HG03103 (cell line): Measurements from ENCODE around the gene CLDN11.

Experiments
- ATAC-seq: cut with Tn5 transposase; IDR thresholded peaks from one replicate; pipeline ENCODE4 v1.9.1; 2021; ENCODE audit warnings: low read depth; ENCODE audit not compliant: unreplicated experiment

Gene CLDN11

DNA sequence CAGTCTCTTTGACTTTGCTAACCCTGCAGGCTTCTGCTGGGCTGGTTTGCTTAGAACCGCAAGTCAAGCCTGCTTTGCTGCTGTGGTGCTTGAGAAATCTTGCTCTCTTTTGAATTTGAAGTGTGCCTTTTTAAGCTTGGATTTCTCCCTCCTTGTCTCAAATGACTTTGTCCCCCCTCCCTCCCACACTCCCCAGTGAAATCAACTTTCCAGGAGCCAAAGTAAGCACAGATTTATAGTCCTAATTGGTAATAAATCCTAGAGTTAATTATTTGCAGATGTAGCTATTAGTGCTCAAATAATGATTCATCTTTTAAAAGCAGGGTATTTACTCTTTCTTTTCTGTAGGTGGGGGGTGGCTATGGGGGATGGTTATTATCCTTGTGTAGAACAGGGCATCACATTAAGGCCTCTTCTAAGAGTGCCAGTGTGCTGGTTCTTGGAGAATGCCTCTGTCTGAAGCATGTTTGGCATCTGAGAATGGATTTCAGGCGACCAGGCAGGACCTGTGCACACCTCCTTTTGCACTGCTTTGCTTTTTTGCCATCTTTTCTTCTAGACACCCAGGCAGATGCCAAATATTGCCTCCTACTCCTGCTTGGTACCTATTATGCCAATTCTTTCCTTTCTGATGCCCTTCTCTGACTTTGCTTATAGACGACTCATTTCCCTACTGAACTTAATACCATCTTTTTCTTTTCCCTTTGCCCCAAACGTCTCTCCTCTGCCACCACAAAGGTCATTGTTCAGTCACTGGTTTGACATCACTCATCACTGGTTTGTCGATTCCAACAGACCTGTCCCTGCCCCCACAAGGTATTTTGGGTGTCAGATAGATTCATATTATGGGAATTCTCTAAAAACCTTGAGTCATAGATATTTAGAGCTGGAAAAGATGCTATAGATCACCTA is 50.7 kb downstream of the CLDN11 start:
- no peak for ATAC-seq

GRCh38 chr3:170470063-170471016 is 51.7 kb downstream of the CLDN11 start:
- ATAC-seq: no peak

DNA sequence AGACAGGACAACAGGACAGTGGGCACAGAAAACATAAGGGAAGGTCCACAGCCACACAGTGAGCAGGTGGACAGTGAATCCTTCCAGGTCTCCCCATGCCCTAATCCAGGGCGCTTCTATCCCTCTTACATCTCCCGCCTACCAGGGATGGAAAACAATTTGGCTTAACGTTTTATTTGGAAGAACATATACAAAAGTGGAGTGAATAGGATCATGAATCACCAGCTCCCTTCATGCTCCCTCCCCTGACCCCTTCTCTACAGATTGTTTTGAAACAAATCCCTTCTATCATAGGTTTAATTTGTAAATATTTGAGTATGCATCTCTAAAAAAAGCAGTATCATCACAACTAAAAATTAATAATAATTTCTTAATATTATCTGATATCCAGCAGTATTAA is 52.5 kb downstream of the CLDN11 start:
- ATAC-seq: no peak

GRCh38 chr3:170473358-170473757 is 54.7 kb downstream of the CLDN11 start:
- ATAC-seq: no peak

DNA sequence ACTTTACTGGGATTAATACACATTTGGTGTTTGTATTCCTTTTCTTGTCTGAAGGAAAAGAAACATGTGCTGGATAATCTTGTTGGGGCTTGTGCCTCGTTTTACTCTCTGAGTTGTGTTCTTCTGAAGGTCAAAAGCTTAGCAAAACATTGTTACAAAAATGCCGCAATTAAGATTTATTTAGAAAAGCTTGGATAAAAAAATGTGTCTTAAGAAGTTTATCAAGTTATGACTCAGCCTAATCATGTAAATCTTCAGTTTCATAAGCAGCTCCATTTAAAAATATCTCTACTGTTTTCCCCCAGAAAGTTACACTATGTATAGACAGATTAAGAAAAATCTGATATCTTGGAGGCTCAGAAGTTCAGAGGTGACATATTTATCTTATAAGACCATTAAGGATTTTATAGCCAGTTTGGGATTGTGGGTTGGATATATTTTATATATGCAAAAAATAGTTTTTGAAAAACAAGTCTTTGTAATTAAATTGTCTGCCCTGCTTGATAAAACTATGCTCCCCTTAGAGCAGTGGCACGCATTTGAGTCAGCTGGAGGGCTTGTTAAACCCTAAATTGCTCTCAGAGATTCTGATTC is 56.5 kb downstream of the CLDN11 start:
- ATAC-seq: no peak

DNA sequence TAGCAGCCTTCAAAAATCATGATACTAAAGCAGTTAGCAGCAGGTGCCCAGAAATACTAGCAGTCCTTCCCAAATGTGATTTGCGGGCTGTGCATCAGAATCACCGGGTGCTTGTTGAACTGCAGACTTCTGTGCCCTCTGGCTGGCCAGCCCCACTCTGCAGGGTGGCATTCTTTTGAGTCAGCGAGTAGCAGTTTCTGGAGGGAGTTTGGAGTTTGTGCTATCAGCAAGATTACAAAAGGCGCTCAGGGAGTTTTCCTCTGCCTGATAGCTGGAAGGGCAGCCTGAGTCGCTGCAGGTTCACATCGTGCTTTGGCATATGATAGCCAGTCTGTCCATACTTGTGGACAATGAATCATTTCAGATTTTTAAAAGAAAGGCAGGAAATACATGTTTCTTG is 57.6 kb downstream of the CLDN11 start:
- ATAC-seq: no peak

DNA sequence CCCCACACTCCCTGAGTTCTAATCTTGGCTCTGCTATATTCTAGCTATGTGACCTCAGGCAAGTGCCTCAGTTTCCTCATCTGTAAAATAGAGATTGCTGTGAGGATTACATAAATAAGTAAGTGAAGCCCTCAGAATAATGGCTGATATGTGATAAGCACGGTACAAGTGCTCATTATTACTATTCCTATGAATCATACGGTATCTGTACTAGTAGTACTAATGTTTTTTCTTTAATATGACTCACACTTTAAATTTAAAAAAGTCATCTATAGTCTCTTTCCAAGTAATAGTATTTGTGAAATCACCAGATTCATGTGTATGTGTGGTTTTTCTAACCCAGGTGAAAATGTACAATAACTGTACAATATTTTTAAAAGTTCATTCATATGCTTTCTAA is 58.7 kb downstream of the CLDN11 start:
- ATAC-seq: no peak

DNA sequence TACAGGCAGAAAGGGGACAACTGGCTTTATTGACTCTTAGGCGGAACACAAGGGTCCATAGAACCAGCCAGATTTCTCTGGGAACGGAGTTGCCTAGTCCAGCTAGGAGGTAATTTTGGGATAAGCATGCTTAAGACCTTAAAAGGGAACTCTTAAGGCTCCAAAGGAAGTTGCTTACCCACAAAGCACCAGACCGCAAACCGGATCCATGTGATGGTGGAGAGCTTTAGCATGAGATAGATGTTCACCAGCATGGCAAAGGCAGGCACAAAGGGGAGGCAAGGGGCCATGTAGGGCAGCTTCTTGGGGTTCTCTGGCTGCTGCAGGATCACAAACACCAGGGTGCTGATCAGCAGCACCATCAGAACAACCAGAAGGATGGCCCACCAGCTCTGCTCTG is 61.4 kb downstream of the CLDN11 start:
- ATAC-seq: no peak

DNA sequence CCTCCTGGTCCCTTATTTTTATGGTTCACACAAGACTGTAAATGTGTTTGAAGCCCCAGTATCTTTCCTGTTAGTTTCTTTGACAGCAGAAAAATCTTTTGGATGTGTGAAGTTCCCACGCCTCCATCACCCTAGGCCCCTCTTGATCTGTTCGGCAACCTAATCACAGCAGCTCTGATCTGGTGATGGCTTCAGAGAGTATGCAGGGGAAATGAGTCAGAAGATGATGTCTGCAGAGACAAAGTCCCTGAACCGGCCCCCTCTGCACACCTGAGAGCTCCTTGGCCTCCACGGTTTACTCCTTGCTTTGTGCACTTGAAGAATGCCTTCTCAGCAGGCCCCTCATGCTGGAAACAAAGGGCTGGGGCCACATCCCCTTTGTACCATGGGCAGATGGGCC is 63.5 kb downstream of the CLDN11 start:
- no peak for ATAC-seq

- ATAC-seq: no peak
Observed at GRCh38 chr3:170483485-170484262, 65.0 kb downstream of the CLDN11 start.
